Osteocyte (in vitro differentiated cells): ENCODE results near the gene SOHLH1. TPM values are rescaled to one million over a fixed set of nuclear protein-coding genes. Genes with fewer than 3 reads are reported as not detected.

Experiments
- DNase-seq: peaks from one replicate; pipeline ENCODE4 v3.0.0; 2021; ENCODE audit warnings: mixed read lengths; ENCODE audit not compliant: unreplicated experiment; ENCODE audit errors: extremely low spot score
- H3K27ac Mint-ChIP-seq: one replicate; pipeline ENCODE4 v1.8.0; 2021; ENCODE audit warnings: mild to moderate bottlenecking, mixed read lengths; ENCODE audit not compliant: unreplicated experiment
- H3K27me3 Mint-ChIP-seq: one replicate; pipeline ENCODE4 v1.8.0; 2021; ENCODE audit warnings: mixed read lengths; ENCODE audit not compliant: unreplicated experiment
- H3K36me3 Mint-ChIP-seq: one replicate; pipeline ENCODE4 v1.8.0; 2021; ENCODE audit warnings: mixed read lengths; ENCODE audit not compliant: unreplicated experiment
- H3K4me1 Mint-ChIP-seq: one replicate; pipeline ENCODE4 v1.8.0; 2021; ENCODE audit warnings: mixed read lengths; ENCODE audit not compliant: unreplicated experiment
- H3K4me3 Mint-ChIP-seq: one replicate; pipeline ENCODE4 v1.8.0; 2021; ENCODE audit warnings: mild to moderate bottlenecking, moderate library complexity, mixed read lengths; ENCODE audit not compliant: unreplicated experiment
- H3K9me3 Mint-ChIP-seq: one replicate; pipeline ENCODE4 v1.8.0; 2021; ENCODE audit warnings: mixed read lengths; ENCODE audit not compliant: unreplicated experiment
- total RNA-seq: library from RNA; stranded (reverse); gene quantifications from 2 replicates; pipeline ENCODE4 v1.2.1, GENCODE V29; 2021
- TF ChIP-seq, protein P1 (sequence below): fragments of 200-600 bp; sonication (generic); IDR thresholded peaks from 2 replicates; pipeline ENCODE4 v1.5.0; 2021; ENCODE audit warnings: antibody characterized with exemption, mild to moderate bottlenecking, moderate library complexity

The SOHLH1 gene
- total RNA-seq, 1 donor from 2014 or later: not detected

GRCh38 chr9:135728436-135729110, 29.3 kb upstream of the SOHLH1 start:
- H3K9me3 Mint-ChIP-seq: peaks cover 21% of the 10 kb centered on the region
- H3K36me3 Mint-ChIP-seq: no peaks in the 10 kb centered on the region
- H3K4me1 Mint-ChIP-seq: no peaks in the 10 kb centered on the region
- H3K27me3 Mint-ChIP-seq: no peaks in the 10 kb centered on the region
- TF ChIP-seq, protein P1, sequence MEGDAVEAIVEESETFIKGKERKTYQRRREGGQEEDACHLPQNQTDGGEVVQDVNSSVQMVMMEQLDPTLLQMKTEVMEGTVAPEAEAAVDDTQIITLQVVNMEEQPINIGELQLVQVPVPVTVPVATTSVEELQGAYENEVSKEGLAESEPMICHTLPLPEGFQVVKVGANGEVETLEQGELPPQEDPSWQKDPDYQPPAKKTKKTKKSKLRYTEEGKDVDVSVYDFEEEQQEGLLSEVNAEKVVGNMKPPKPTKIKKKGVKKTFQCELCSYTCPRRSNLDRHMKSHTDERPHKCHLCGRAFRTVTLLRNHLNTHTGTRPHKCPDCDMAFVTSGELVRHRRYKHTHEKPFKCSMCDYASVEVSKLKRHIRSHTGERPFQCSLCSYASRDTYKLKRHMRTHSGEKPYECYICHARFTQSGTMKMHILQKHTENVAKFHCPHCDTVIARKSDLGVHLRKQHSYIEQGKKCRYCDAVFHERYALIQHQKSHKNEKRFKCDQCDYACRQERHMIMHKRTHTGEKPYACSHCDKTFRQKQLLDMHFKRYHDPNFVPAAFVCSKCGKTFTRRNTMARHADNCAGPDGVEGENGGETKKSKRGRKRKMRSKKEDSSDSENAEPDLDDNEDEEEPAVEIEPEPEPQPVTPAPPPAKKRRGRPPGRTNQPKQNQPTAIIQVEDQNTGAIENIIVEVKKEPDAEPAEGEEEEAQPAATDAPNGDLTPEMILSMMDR: no peak
- H3K4me3 Mint-ChIP-seq: no peak overlapping the region
- no peak overlapping the region for H3K27ac Mint-ChIP-seq
- no peak for DNase-seq

- H3K27me3 Mint-ChIP-seq: no peaks in the 10 kb centered on the region
- no peaks in the 10 kb centered on the region for H3K36me3 Mint-ChIP-seq
- no peak overlapping the region for H3K27ac Mint-ChIP-seq
- H3K9me3 Mint-ChIP-seq: peaks cover 16% of the 10 kb centered on the region
- H3K4me1 Mint-ChIP-seq: no peaks in the 10 kb centered on the region
- no peak for DNase-seq
- no peak overlapping the region for H3K4me3 Mint-ChIP-seq
- TF ChIP-seq, protein P1: no peak
Measured at GRCh38 chr9:135727257-135727875, 28.1 kb upstream of the SOHLH1 start.

- H3K27me3 Mint-ChIP-seq: no peaks in the 10 kb centered on the region
- H3K4me1 Mint-ChIP-seq: no peaks in the 10 kb centered on the region
- H3K9me3 Mint-ChIP-seq: peaks cover 10% of the 10 kb centered on the region
- H3K27ac Mint-ChIP-seq: no peak overlapping the region
- TF ChIP-seq, protein P1: no peak
- DNase-seq: no peak
- H3K4me3 Mint-ChIP-seq: no peak overlapping the region
- no peaks in the 10 kb centered on the region for H3K36me3 Mint-ChIP-seq
Measured at GRCh38 chr9:135726138-135726853, 27.0 kb upstream of the SOHLH1 start.

- no peaks in the 10 kb centered on the region for H3K4me1 Mint-ChIP-seq
- H3K27me3 Mint-ChIP-seq: no peaks in the 10 kb centered on the region
- no peaks in the 10 kb centered on the region for H3K9me3 Mint-ChIP-seq
- no peak overlapping the region for H3K4me3 Mint-ChIP-seq
- no peak for DNase-seq
- TF ChIP-seq, protein P1: no peak
- no peak overlapping the region for H3K27ac Mint-ChIP-seq
- no peaks in the 10 kb centered on the region for H3K36me3 Mint-ChIP-seq
Measured at GRCh38 chr9:135724186-135724787, 25.0 kb upstream of the SOHLH1 start.

DNA sequence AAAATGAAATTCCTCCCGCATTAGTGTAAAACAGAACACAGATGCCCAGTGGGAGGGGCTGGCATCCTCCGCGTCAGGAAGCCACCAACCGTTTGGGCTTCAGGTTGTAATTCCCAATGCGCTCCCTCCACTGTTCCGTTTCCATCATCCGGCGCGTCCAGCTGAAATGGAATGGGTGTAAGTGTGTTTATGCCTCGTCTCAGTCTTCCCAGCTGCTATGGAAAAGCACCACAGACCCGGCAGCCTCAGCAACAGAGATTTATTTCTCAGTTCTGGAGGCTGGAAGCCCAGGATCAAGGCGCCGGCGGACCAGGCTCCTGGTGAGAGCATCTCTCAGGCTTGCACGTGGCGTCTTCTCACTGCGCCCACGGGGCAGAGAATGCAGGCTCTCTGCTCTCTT, 23.1 kb upstream of the SOHLH1 start:
- no peak overlapping the region for H3K4me3 Mint-ChIP-seq
- no peaks in the 10 kb centered on the region for H3K4me1 Mint-ChIP-seq
- no peak overlapping the region for H3K27ac Mint-ChIP-seq
- H3K27me3 Mint-ChIP-seq: no peaks in the 10 kb centered on the region
- no peaks in the 10 kb centered on the region for H3K36me3 Mint-ChIP-seq
- no peak for DNase-seq
- TF ChIP-seq, protein P1: no peak
- no peaks in the 10 kb centered on the region for H3K9me3 Mint-ChIP-seq
